Astrocyte of the spinal cord (primary cell): ENCODE measurements around the gene GPR183.

ENCODE experiments used
- DNase-seq: peaks from one replicate; pipeline ENCODE4 v3.0.0; 2011; ENCODE audit warnings: low read depth, low spot score
- H3K4me3 ChIP-seq: 2 replicates; pipeline ENCODE4 v1.5.1; 2011; ENCODE audit warnings: low read depth, mild to moderate bottlenecking, low read length, moderate library complexity
- CTCF ChIP-seq: IDR thresholded peaks from 2 replicates; pipeline ENCODE4 v1.5.1; 2012; ENCODE audit warnings: low read depth, mild to moderate bottlenecking, low read length, inconsistent platforms
- in situ Hi-C: cut with HindIII; loops from 2 replicates; pipeline ENCODE4 v1.10.0; 2017; ENCODE audit warnings: low sequenced_read_pairs

Gene GPR183

GRCh38 chr13:99287551-99287950 lies 19.6 kb downstream of the GPR183 start:
- in situ Hi-C loops = no loop called here
- no peak for DNase-seq
- TF ChIP-seq CTCF = no peak
- no peak overlapping the region for H3K4me3 ChIP-seq

- TF ChIP-seq CTCF = no peak
- in situ Hi-C loops = no loop called here
- no peak overlapping the region for H3K4me3 ChIP-seq
- no peak for DNase-seq
Measured at GRCh38 chr13:99285432-99286182, 21.6 kb downstream of the GPR183 start.

GRCh38 chr13:99282264-99283231 lies 24.7 kb downstream of the GPR183 start:
- H3K4me3 ChIP-seq = no peak overlapping the region
- in situ Hi-C loops = no loop called here
- no peak for DNase-seq
- TF ChIP-seq CTCF = no peak

- H3K4me3 ChIP-seq = no peak overlapping the region
- no peak for DNase-seq
- TF ChIP-seq CTCF = no peak
- in situ Hi-C loops = no loop called here
Measured at GRCh38 chr13:99281811-99282263, 25.4 kb downstream of the GPR183 start.

- in situ Hi-C loops = no loop called here
- no peak for TF ChIP-seq CTCF
- no peak for DNase-seq
- H3K4me3 ChIP-seq = no peak overlapping the region
Measured at GRCh38 chr13:99280166-99280565, 27.0 kb downstream of the GPR183 start.

- DNase-seq = no peak
- in situ Hi-C loops = no loop called here
- no peak overlapping the region for H3K4me3 ChIP-seq
- no peak for TF ChIP-seq CTCF
Measured at GRCh38 chr13:99279637-99280036, 27.6 kb downstream of the GPR183 start.
